MCF 10A (cell line): Measurements from ENCODE around the gene TPBG. TPM values are rescaled to one million over a fixed set of nuclear protein-coding genes. Genes with fewer than 3 reads are reported as not detected.

Source experiments
- Bru-seq: library from RNA; stranded (reverse); fragments of 400-500 nt; gene quantifications from one replicate; lab custom pipeline; 2021; lab: Mats Ljungman, UMichigan
- BruChase-seq, 2 experiments: library from RNA; stranded (reverse); fragments of 400-500 nt; gene quantifications; one replicate each; lab custom pipeline; 2021; lab: Mats Ljungman, UMichigan
- BruUV-seq: library from RNA; stranded (reverse); fragments of 400-500 nt; replicated peaks from 2 replicates; lab custom pipeline; 2021; lab: Mats Ljungman, UMichigan
- CTCF ChIA-PET: fragments of 300-600 bp; sonication (Branson Sonifier 250); formaldehyde crosslinking; extraction: SDS; loops from one replicate; lab custom pipeline; 2021; ENCODE audit warnings: antibody characterized with exemption, inconsistent platforms; lab: Yijun Ruan, JAX
- POLR2A ChIA-PET: fragments of 300-600, 350-650 bp; sonication (Branson Sonifier 250); formaldehyde crosslinking; extraction: SDS; loops from one replicate; lab custom pipeline; 2020; ENCODE audit warnings: antibody characterized with exemption, inconsistent platforms; lab: Yijun Ruan, JAX
- DNase-seq: peaks from one replicate; pipeline ENCODE4 v3.0.0-alpha.2; 2018; ENCODE audit not compliant: unreplicated experiment
- H3K27ac Mint-ChIP-seq: one replicate; pipeline ENCODE4 v1.8.0; 2022; ENCODE audit warnings: mild to moderate bottlenecking, low read depth, mixed read lengths; ENCODE audit not compliant: unreplicated experiment
- H3K27me3 Mint-ChIP-seq: one replicate; pipeline ENCODE4 v1.8.0; 2022; ENCODE audit warnings: mixed read lengths; ENCODE audit not compliant: insufficient read depth, unreplicated experiment
- H3K36me3 Mint-ChIP-seq: one replicate; pipeline ENCODE4 v1.8.0; 2022; ENCODE audit warnings: mild to moderate bottlenecking, moderate library complexity, mixed read lengths; ENCODE audit not compliant: insufficient read depth, unreplicated experiment
- H3K4me1 Mint-ChIP-seq: one replicate; pipeline ENCODE4 v1.8.0; 2022; ENCODE audit warnings: mixed read lengths; ENCODE audit not compliant: insufficient read depth, unreplicated experiment
- H3K4me3 Mint-ChIP-seq: one replicate; pipeline ENCODE4 v1.8.0; 2022; ENCODE audit warnings: mild to moderate bottlenecking, moderate library complexity, mixed read lengths; ENCODE audit not compliant: unreplicated experiment
- H3K9me3 Mint-ChIP-seq: one replicate; pipeline ENCODE4 v1.8.0; 2022; ENCODE audit warnings: mixed read lengths; ENCODE audit not compliant: unreplicated experiment
- intact Hi-C: fragments of 100-400 bp; cut with micrococcal nuclease; formaldehyde crosslinking; loops from 2 replicates; pipeline ENCODE4 v1.14.1; 2022
- long read RNA-seq: library from polyadenylated mRNA; stranded (forward); transcript quantifications from one replicate; pipeline ENCODE4 v2.0.0, GENCODE V29; 2022
- total RNA-seq: library from RNA; stranded (reverse); gene quantifications from 2 replicates; pipeline ENCODE4 v1.2.3, GENCODE V29; 2022
- TF ChIP-seq, protein P1 (sequence below): fragments of 200-600 bp; IDR thresholded peaks from one replicate; pipeline ENCODE4 v1.8.0; 2022; ENCODE audit warnings: antibody characterized with exemption, mild to moderate bottlenecking; ENCODE audit not compliant: unreplicated experiment

TPBG gene, protein sequence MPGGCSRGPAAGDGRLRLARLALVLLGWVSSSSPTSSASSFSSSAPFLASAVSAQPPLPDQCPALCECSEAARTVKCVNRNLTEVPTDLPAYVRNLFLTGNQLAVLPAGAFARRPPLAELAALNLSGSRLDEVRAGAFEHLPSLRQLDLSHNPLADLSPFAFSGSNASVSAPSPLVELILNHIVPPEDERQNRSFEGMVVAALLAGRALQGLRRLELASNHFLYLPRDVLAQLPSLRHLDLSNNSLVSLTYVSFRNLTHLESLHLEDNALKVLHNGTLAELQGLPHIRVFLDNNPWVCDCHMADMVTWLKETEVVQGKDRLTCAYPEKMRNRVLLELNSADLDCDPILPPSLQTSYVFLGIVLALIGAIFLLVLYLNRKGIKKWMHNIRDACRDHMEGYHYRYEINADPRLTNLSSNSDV
- total RNA-seq (72.9 and 96.9 TPM in 2 replicates), Bru-seq, nascent RNA (percentile 96 among the genes with signal in this experiment), BruChase-seq, experiment 1, labeled RNA remaining after a 6-hour chase (percentile 98 among the genes with signal in this experiment), BruChase-seq, experiment 2, labeled RNA remaining after a 2-hour chase (percentile 98 among the genes with signal in this experiment)
- long read RNA-seq, full-length matches to known transcripts: 331 of 406 reads
- long read RNA-seq, partial matches to known transcripts: 0 of 406 reads
- long read RNA-seq, other reads (novel, unspliced or antisense): 75 of 406 reads

DNA sequence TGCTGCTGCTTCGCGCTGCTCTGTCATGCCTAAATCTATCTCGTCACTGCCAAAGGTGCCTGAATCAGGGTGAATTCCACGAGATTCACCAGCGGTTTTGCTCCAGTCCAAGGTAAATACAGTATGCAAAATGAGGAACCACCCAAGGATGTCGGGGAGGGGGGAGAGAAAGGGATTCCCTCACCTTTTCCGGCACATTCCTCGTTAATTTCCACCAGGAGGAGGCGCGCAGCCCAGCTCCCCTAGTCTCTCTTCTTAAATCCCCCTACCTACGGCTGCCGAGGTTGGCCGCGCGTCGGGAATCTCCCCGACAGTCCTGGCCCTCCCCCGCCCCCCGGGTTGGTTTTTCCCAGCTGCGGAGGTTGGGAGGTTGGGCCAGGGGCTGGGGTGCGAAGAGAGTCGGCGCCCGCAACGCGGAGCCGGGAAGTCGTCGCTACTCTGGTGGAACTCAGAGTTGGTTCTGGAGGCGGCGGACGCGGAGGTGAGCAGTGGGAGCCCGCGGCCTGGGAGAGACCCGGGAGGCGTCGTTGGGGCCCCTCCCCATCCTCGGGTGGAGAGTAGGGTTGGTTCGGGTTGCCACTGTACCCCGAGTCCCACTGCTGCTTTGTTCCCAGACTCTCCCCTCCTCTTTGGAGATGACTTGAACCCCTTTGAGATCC is at the start of gene TPBG:
TSS of gene TPBG (plus strand) at position 390 of the 659 bp plus-strand sequence. CDS start 1,145 bp downstream, outside the sequence.
- H3K36me3 Mint-ChIP-seq: peaks cover 17% of the 10 kb centered on the region
- H3K27ac Mint-ChIP-seq: peak within 1 kb of the TSS; percentile 94
- no TSS peak for BruUV-seq
- H3K4me1 Mint-ChIP-seq: peaks cover 32% of the 10 kb centered on the region
- H3K27me3 Mint-ChIP-seq: no peaks in the 10 kb centered on the region
- peak; percentile 85 for DNase-seq
- TF ChIP-seq, protein P1, sequence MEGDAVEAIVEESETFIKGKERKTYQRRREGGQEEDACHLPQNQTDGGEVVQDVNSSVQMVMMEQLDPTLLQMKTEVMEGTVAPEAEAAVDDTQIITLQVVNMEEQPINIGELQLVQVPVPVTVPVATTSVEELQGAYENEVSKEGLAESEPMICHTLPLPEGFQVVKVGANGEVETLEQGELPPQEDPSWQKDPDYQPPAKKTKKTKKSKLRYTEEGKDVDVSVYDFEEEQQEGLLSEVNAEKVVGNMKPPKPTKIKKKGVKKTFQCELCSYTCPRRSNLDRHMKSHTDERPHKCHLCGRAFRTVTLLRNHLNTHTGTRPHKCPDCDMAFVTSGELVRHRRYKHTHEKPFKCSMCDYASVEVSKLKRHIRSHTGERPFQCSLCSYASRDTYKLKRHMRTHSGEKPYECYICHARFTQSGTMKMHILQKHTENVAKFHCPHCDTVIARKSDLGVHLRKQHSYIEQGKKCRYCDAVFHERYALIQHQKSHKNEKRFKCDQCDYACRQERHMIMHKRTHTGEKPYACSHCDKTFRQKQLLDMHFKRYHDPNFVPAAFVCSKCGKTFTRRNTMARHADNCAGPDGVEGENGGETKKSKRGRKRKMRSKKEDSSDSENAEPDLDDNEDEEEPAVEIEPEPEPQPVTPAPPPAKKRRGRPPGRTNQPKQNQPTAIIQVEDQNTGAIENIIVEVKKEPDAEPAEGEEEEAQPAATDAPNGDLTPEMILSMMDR: peak; percentile 23
- intact Hi-C loops: loop anchor here (1.0 to 2.0 kb wide), 6 partner anchors 32 to 694 kb away; no protein-coding TSS in a partner anchor
- peak within 1 kb of the TSS; percentile 87 for H3K4me3 Mint-ChIP-seq
- POLR2A ChIA-PET: interaction anchor here (0.7 to 7.8 kb wide), 34 partner anchors 9 to 708 kb away, joined by 3 to 67 read pairs (median 5); partner anchors contain the start of genes DOP1A, IBTK and UBE3D
- no peaks in the 10 kb centered on the region for H3K9me3 Mint-ChIP-seq
- CTCF ChIA-PET: interaction anchor here (0.6 to 1.8 kb wide), 14 partner anchors 11 to 1567 kb away, joined by 3 to 8 read pairs (median 4); partner anchors contain the start of gene UBE3D

DNA sequence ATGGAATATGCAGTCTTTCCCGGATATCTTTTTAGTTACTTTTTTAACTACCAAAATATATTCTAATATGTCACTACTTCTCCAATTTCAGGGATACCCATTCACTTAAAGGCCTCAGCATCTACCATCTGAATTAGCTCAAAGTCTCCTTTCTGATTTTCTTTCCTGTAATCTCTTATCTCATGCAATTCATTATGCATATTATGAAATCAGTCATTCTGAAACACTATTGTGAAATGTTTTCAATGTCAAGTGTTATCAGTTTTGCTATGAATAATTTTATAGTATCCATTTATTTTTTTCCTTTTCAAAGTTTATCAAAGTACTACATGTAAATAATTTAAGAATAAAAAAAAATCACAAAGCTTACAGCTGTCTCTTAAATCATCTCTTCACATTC is 41.2 kb upstream of the TPBG start:
- no peak for DNase-seq
- POLR2A ChIA-PET: interaction anchor here (1.2 kb wide), 1 partner anchor 13 kb away, joined by 3 read pairs; no protein-coding TSS in a partner anchor
- H3K9me3 Mint-ChIP-seq: no peaks in the 10 kb centered on the region
- H3K4me1 Mint-ChIP-seq: no peaks in the 10 kb centered on the region
- BruUV-seq: no TSS peak
- no peak overlapping the region for H3K4me3 Mint-ChIP-seq
- H3K36me3 Mint-ChIP-seq: no peaks in the 10 kb centered on the region
- no peaks in the 10 kb centered on the region for H3K27me3 Mint-ChIP-seq
- CTCF ChIA-PET: interaction anchor here (0.6 to 1.0 kb wide), 3 partner anchors 9 to 220 kb away, joined by 3 read pairs; no protein-coding TSS in a partner anchor
- intact Hi-C loops: no loop called here
- H3K27ac Mint-ChIP-seq: no peak overlapping the region
- TF ChIP-seq, protein P1: no peak

DNA sequence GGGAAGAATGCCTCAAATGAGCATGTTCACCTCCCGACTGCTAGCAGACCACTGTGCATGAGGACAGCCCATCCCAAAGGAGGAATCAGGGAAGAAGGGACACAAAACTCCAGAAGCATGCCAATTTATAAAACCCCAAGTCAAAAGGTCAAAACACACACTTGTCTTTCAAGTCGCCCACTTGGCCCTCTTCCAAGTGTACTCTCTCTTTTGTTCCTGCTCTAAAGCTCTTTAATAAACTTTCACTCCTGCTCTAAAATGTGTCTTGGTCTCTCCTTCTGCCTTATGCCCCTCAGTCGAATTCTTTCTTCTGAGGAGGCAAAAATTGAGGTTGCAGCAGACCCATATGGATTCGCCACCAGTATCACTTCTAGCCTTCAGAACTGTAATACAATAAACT is 33.9 kb upstream of the TPBG start:
- no peak for DNase-seq
- no TSS peak for BruUV-seq
- Mint-ChIP-seq H3K36me3 (no peaks in the 10 kb centered on the region), H3K4me1 (peaks cover 34% of the 10 kb centered on the region), H3K27ac (peak overlapping the region; percentile 16), H3K27me3 (no peaks in the 10 kb centered on the region), H3K9me3 (no peaks in the 10 kb centered on the region), H3K4me3 (no peak overlapping the region)
- ChIA-PET POLR2A (interaction anchor here (1.1 to 1.5 kb wide), 2 partner anchors 8 to 33 kb away, joined by 3 to 5 read pairs; partner anchors contain the start of gene TPBG), CTCF (interaction anchor here (0.5 to 1.6 kb wide), 6 partner anchors 9 to 211 kb away, joined by 3 to 7 read pairs (median 4); no protein-coding TSS in a partner anchor)
- intact Hi-C loops: loop anchor here (2.0 kb wide), 1 partner anchor 59 kb away; no protein-coding TSS in a partner anchor
- TF ChIP-seq, protein P1: no peak
